ENCODE measurements around the gene PPP4C. TPM values are rescaled to one million over a fixed set of nuclear protein-coding genes. Genes with fewer than 3 reads are reported as not detected.

The PPP4C gene
- total and polyA plus RNA-seq, 4 experiments from 2014 or later = 75.8 to 276 (median 127) TPM

Other genes with a start within 250 kb of the PPP4C start
- 10 to 100 TPM; 76.2 to 79.8 TPM for gene CDIPT, start 212.8 kb upstream of the PPP4C start, total RNA-seq
- gene CDIPT, start 212.8 kb upstream of the PPP4C start, polyA plus RNA-seq = 100 to 1,000 TPM in 1 of 2 donors, 10 to 100 TPM in 1; 87.2 to 123 TPM
- gene SEZ6L2, start 176.4 kb upstream of the PPP4C start, total RNA-seq = under 1 TPM in 1 of 2 experiments, not detected in 1; 0.70 TPM
- not detected for gene SEZ6L2, start 176.4 kb upstream of the PPP4C start, polyA plus RNA-seq
- not detected for gene ASPHD1, start 175.5 kb upstream of the PPP4C start, total RNA-seq
- gene ASPHD1, start 175.5 kb upstream of the PPP4C start, polyA plus RNA-seq = not detected
- gene KCTD13, start 149.8 kb upstream of the PPP4C start, total RNA-seq = 10 to 100 TPM; 85.7 to 87.3 TPM
- 10 to 100 TPM in 1 of 2 donors, 1 to 10 TPM in 1; 6.0 to 16.3 TPM for gene KCTD13, start 149.8 kb upstream of the PPP4C start, polyA plus RNA-seq
- 100 to 1,000 TPM in 1 of 2 experiments, 10 to 100 TPM in 1; 80.8 to 103 TPM for gene TMEM219, start 113.9 kb upstream of the PPP4C start, total RNA-seq
- gene TMEM219, start 113.9 kb upstream of the PPP4C start, polyA plus RNA-seq = 100 to 1,000 TPM; 209 to 250 TPM
- gene TAOK2, start 102.1 kb upstream of the PPP4C start, total RNA-seq = 10 to 100 TPM; 53.8 to 56.0 TPM
- gene TAOK2, start 102.1 kb upstream of the PPP4C start, polyA plus RNA-seq = 1 to 10 TPM; 1.7 to 8.2 TPM
- gene HIRIP3, start 80.4 kb upstream of the PPP4C start, total RNA-seq = 10 to 100 TPM; 19.2 to 19.7 TPM
- gene HIRIP3, start 80.4 kb upstream of the PPP4C start, polyA plus RNA-seq = 10 to 100 TPM; 21.4 to 26.0 TPM
- gene INO80E, start 79.8 kb upstream of the PPP4C start, total RNA-seq = 100 to 1,000 TPM; 124 to 126 TPM
- gene INO80E, start 79.8 kb upstream of the PPP4C start, polyA plus RNA-seq = 1 to 10 TPM; 6.7 to 7.3 TPM
- gene DOC2A, start 65.0 kb upstream of the PPP4C start, total RNA-seq = under 1 TPM in 1 of 2 experiments, not detected in 1; 0.80 TPM
- gene DOC2A, start 65.0 kb upstream of the PPP4C start, polyA plus RNA-seq = not detected
- gene C16orf92, start 52.8 kb upstream of the PPP4C start, total RNA-seq = not detected
- gene C16orf92, start 52.8 kb upstream of the PPP4C start, polyA plus RNA-seq = not detected
- not detected for gene TLCD3B, start 44.7 kb upstream of the PPP4C start, total RNA-seq
- not detected for gene TLCD3B, start 44.7 kb upstream of the PPP4C start, polyA plus RNA-seq
- 100 to 1,000 TPM; 558 to 563 TPM for gene ALDOA, start 10.2 kb upstream of the PPP4C start, total RNA-seq
- gene ALDOA, start 10.2 kb upstream of the PPP4C start, polyA plus RNA-seq = 1,000 to 10,000 TPM; 1,058 to 1,115 TPM
- 1 to 10 TPM; 1.3 to 1.4 TPM for gene TBX6, start 15.9 kb downstream of the PPP4C start, total RNA-seq
- gene TBX6, start 15.9 kb downstream of the PPP4C start, polyA plus RNA-seq = under 1 TPM in 1 of 2 donors, not detected in 1; 0.36 TPM
- 100 to 1,000 TPM; 263 to 266 TPM for gene YPEL3, start 20.2 kb downstream of the PPP4C start, total RNA-seq
- gene YPEL3, start 20.2 kb downstream of the PPP4C start, polyA plus RNA-seq = 100 to 1,000 TPM; 172 to 331 TPM
- 10 to 100 TPM; 31.5 to 37.2 TPM for gene GDPD3, start 37.5 kb downstream of the PPP4C start, total RNA-seq
- under 1 TPM in 1 of 2 donors, not detected in 1; 0.25 TPM for gene GDPD3, start 37.5 kb downstream of the PPP4C start, polyA plus RNA-seq
- 10 to 100 TPM; 87.4 to 90.4 TPM for gene MAPK3, start 47.2 kb downstream of the PPP4C start, total RNA-seq
- 10 to 100 TPM in 1 of 2 donors, 1 to 10 TPM in 1; 9.9 to 10.6 TPM for gene MAPK3, start 47.2 kb downstream of the PPP4C start, polyA plus RNA-seq
- gene CORO1A, start 107.6 kb downstream of the PPP4C start, total RNA-seq = 100 to 1,000 TPM; 745 to 769 TPM
- 1,000 to 10,000 TPM; 1,217 to 1,230 TPM for gene CORO1A, start 107.6 kb downstream of the PPP4C start, polyA plus RNA-seq
- gene BOLA2B, start 117.7 kb downstream of the PPP4C start, total RNA-seq = 10 to 100 TPM; 62.1 to 79.0 TPM
- 100 to 1,000 TPM; 144 to 169 TPM for gene BOLA2B, start 117.7 kb downstream of the PPP4C start, polyA plus RNA-seq
- 10 to 100 TPM; 57.5 to 65.6 TPM for gene SLX1A, start 117.9 kb downstream of the PPP4C start, total RNA-seq
- 10 to 100 TPM; 44.5 to 60.7 TPM for gene SLX1A, start 117.9 kb downstream of the PPP4C start, polyA plus RNA-seq
- 10 to 100 TPM; 42.5 to 46.2 TPM for gene SULT1A3, start 123.3 kb downstream of the PPP4C start, total RNA-seq
- 1 to 10 TPM; 1.2 to 3.9 TPM for gene SULT1A3, start 123.3 kb downstream of the PPP4C start, polyA plus RNA-seq
- 10 to 100 TPM; 20.0 to 27.8 TPM for gene NPIPB13, start 172.5 kb downstream of the PPP4C start, total RNA-seq
- gene NPIPB13, start 172.5 kb downstream of the PPP4C start, polyA plus RNA-seq = 1 to 10 TPM in 1 of 2 donors, under 1 TPM in 1; 0.19 to 2.9 TPM